SK-N-SH (cell line): Measurements from ENCODE around the gene TTC39C. TPM values are rescaled to one million over a fixed set of nuclear protein-coding genes. Genes with fewer than 3 reads are reported as not detected.

Source experiments
- CTCF ChIA-PET: fragments of 300-600, 350-600 bp; formaldehyde crosslinking; extraction: SDS; loops from one replicate; lab custom pipeline; 2021; lab: Yijun Ruan, JAX
- POLR2A ChIA-PET: fragments of 350-600 bp; sonication (Branson Sonifier 250); formaldehyde crosslinking; extraction: SDS; loops from one replicate; lab custom pipeline; 2020; ENCODE audit warnings: antibody characterized with exemption, inconsistent platforms; lab: Yijun Ruan, JAX
- DNase-seq: peaks from one replicate; pipeline ENCODE4 v3.0.0; 2012
- H2AFZ ChIP-seq: fragments of 200-600 bp; sonication (generic); 2 replicates; pipeline ENCODE4 v1.8.1; 2016; ENCODE audit warnings: antibody characterized with exemption, mild to moderate bottlenecking, low read depth
- H3F3A ChIP-seq: fragments of 200-600 bp; sonication (generic); replicated peaks from 2 replicates; pipeline ENCODE3; 2016; ENCODE audit warnings: antibody characterized with exemption, mild to moderate bottlenecking; ENCODE audit not compliant: insufficient read depth
- H3K27ac ChIP-seq, 2 experiments: fragments of 200-500 bp in 1 of 2; fragments of 200-600 bp in 1 of 2; sonication (Bioruptor generic) in 1 of 2; sonication (generic), shearing (Covaris generic) in 1 of 2; 2 replicates each; pipeline versions ENCODE4 v1.5.1 to v1.6.1; 2014 to 2016; ENCODE audit warnings: low read depth in 2 of 2, inconsistent platforms in 1 of 2, low read length in 1 of 2, mild to moderate bottlenecking in 1 of 2, mixed read lengths in 1 of 2
- H3K27me3 ChIP-seq: fragments of 200-600 bp; sonication (generic), shearing (Covaris generic); 2 replicates; pipeline ENCODE4 v1.6.1; 2016; ENCODE audit warnings: mixed run types; ENCODE audit not compliant: insufficient read depth
- H3K36me3 ChIP-seq, 2 experiments: fragments of 200-500 bp in 1 of 2; fragments of 200-600 bp in 1 of 2; sonication (Bioruptor generic) in 1 of 2; sonication (generic) in 1 of 2; replicated peaks in 1 of 2; 2 replicates each; pipeline versions ENCODE3 to v1.5.1; 2014 to 2016; ENCODE audit warnings: low read length in 1 of 2, mild to moderate bottlenecking in 1 of 2; ENCODE audit not compliant: insufficient read depth in 2 of 2, control insufficient read depth in 1 of 2
- H3K4me1 ChIP-seq, 2 experiments: fragments of 200-500 bp in 1 of 2; fragments of 200-600 bp in 1 of 2; sonication (Bioruptor generic) in 1 of 2; sonication (generic), shearing (Covaris generic) in 1 of 2; 2 replicates each; pipeline versions ENCODE4 v1.5.1 to v1.6.1; 2014 to 2016; ENCODE audit warnings: low read depth in 1 of 2, low read length in 1 of 2, mixed run types in 1 of 2; ENCODE audit not compliant: insufficient read depth in 2 of 2, control insufficient read depth in 1 of 2
- H3K4me2 ChIP-seq: fragments of 200-600 bp; sonication (generic), shearing (Covaris generic); 2 replicates; pipeline ENCODE4 v1.6.1; 2017; ENCODE audit warnings: mixed run types
- H3K4me3 ChIP-seq, 2 experiments: fragments of 200-500 bp in 1 of 2; fragments of 200-600 bp in 1 of 2; sonication (Bioruptor generic) in 1 of 2; sonication (generic), shearing (Covaris generic) in 1 of 2; 2 replicates each; pipeline versions ENCODE4 v1.5.1 to v1.8.1; 2014 to 2016; ENCODE audit warnings: low read depth in 2 of 2, inconsistent platforms in 1 of 2, low read length in 1 of 2, mild to moderate bottlenecking in 1 of 2, mixed read lengths in 1 of 2, moderate library complexity in 1 of 2
- H3K79me2 ChIP-seq: fragments of 200-600 bp; sonication (generic); 2 replicates; pipeline ENCODE4 v1.8.1; 2017; ENCODE audit warnings: mild to moderate bottlenecking; ENCODE audit not compliant: insufficient read depth
- H3K9ac ChIP-seq: fragments of 200-600 bp; sonication (generic); 2 replicates; pipeline ENCODE4 v1.6.1; 2017; ENCODE audit warnings: mixed run types
- H3K9me2 ChIP-seq: fragments of 200-600 bp; sonication (generic); 2 replicates; pipeline ENCODE4 v1.6.1; 2017; ENCODE audit warnings: mixed run types
- H3K9me3 ChIP-seq: fragments of 200-600 bp; sonication (generic); 2 replicates; pipeline ENCODE4 v1.6.1; 2017; ENCODE audit warnings: mixed run types, mild to moderate bottlenecking, moderate library complexity
- H4K20me1 ChIP-seq: fragments of 200-600 bp; sonication (generic); 2 replicates; pipeline ENCODE4 v1.6.1; 2017; ENCODE audit warnings: mild to moderate bottlenecking, mixed run types; ENCODE audit not compliant: insufficient read depth
- ELF1 ChIP-seq: IDR thresholded peaks from 2 replicates; pipeline ENCODE4 v1.4.0; 2012
- GATA2 ChIP-seq: sonication (generic); formaldehyde crosslinking; IDR thresholded peaks from 2 replicates; pipeline ENCODE4 v1.5.0; 2020; ENCODE audit warnings: mild to moderate bottlenecking, missing genetic modification reagents
- NFIC ChIP-seq: IDR thresholded peaks from 2 replicates; pipeline ENCODE4 v1.4.0; 2012; ENCODE audit warnings: borderline replicate concordance
- PBX3 ChIP-seq: IDR thresholded peaks from 2 replicates; pipeline ENCODE4; 2012
- POLR2AphosphoS5 ChIP-seq: IDR thresholded peaks from 2 replicates; pipeline ENCODE4 v1.6.1; 2012; ENCODE audit warnings: low read depth, low read length
- RAD21 ChIP-seq: IDR thresholded peaks from 2 replicates; pipeline ENCODE4 v1.6.1; 2012; ENCODE audit warnings: mild to moderate bottlenecking, low read length
- REST ChIP-seq: IDR thresholded peaks from 2 replicates; pipeline ENCODE4 v1.6.1; 2012; ENCODE audit warnings: mild to moderate bottlenecking, low read depth, low read length, moderate library complexity
- RFX5 ChIP-seq: IDR thresholded peaks from 2 replicates; pipeline ENCODE4 v1.6.1; 2012; ENCODE audit warnings: mild to moderate bottlenecking, improper control_type of control experiment, low read length
- SIN3A ChIP-seq: IDR thresholded peaks from 2 replicates; pipeline ENCODE4 v1.6.1; 2012; ENCODE audit warnings: low read depth, mild to moderate bottlenecking, low read length, moderate library complexity, borderline replicate concordance
- SMC3 ChIP-seq: IDR thresholded peaks from 2 replicates; pipeline ENCODE4 v1.6.1; 2012; ENCODE audit warnings: low read depth, low read length, improper control_type of control experiment
- TCF12 ChIP-seq: IDR thresholded peaks from 2 replicates; pipeline ENCODE4 v1.4.0; 2012
- USF2 ChIP-seq: fragments of 150-350 bp; IDR thresholded peaks from 2 replicates; pipeline ENCODE4 v1.6.1; 2017; ENCODE audit warnings: antibody characterized with exemption, low read length, low read depth, borderline replicate concordance
- WGBS: methylation state at CpG from one replicate; pipeline ENCODE4 v1.1.6; 2017; ENCODE audit warnings: low lambda C conversion rate; 5-methylcytosine and 5-hydroxymethylcytosine counted together
- polyA plus RNA-seq, 3 experiments: library from polyadenylated mRNA; depleted of rRNA; stranded (reverse); fragments of >200 nt; gene quantifications; 2 replicates each; pipeline ENCODE4 v1.2.3, GENCODE V29; 2012

TTC39C gene
- polyA plus RNA-seq, 1 of the 3 experiments (the other 2 are of a cell fraction): 8.6 TPM

- TF ChIP-seq REST: no peak
- no peak for TF ChIP-seq RFX5
- TF ChIP-seq TCF12: peak; percentile 35; the same call in 1 of the 2 replicates
- peak; percentile 10; the same call in 1 of the 2 replicates for TF ChIP-seq NFIC
- no peak for TF ChIP-seq USF2
- peak; percentile 28; the same call in 1 of the 2 replicates for TF ChIP-seq POLR2AphosphoS5
- no peak for TF ChIP-seq ELF1
- no peak for TF ChIP-seq RAD21
- no peak for TF ChIP-seq SMC3
- TF ChIP-seq PBX3: no peak
- TF ChIP-seq GATA2 (CRISPR knock-in tag): no peak
Observed at GRCh38 chr18:23982155-23983079, 32.1 kb upstream of the TTC39C start (continued).

- TF ChIP-seq REST (peak; percentile 20; the same call in 1 of the 2 replicates), SIN3A (no peak)
- no peak overlapping the region for H3K4me3 ChIP-seq
- no peaks in the 10 kb centered on the region for H3K36me3 ChIP-seq
- H3K9me3 ChIP-seq: no peaks in the 10 kb centered on the region
- H3K27me3 ChIP-seq: no peaks in the 10 kb centered on the region
- H3K9me2 ChIP-seq: no peaks in the 10 kb centered on the region
- H3K79me2 ChIP-seq: no peaks in the 10 kb centered on the region
- no peak overlapping the region; the same call in 1 of the 2 replicates for H3K4me2 ChIP-seq
- H3K9ac ChIP-seq: no peak overlapping the region; the same call in 1 of the 2 replicates
- peak overlapping the region; percentile 88 for H2AFZ ChIP-seq
- H3F3A ChIP-seq: peaks cover 5% of the 10 kb centered on the region
- 80% methylated on average over 3 of the region's 3 CpGs for WGBS
- no peak for DNase-seq
- H3K27ac ChIP-seq: no peak overlapping the region
- H4K20me1 ChIP-seq: no peaks in the 10 kb centered on the region
- CTCF ChIA-PET: interaction anchor here (0.8 to 1.7 kb wide), 5 partner anchors 9 to 93 kb away, joined by 3 to 4 read pairs (median 3); no protein-coding TSS in a partner anchor
- POLR2A ChIA-PET: no interaction called here
- H3K4me1 ChIP-seq: peaks cover 3 to 15% of the 10 kb centered on the region in 2 experiments; a peak in 2 of 4 replicates
Observed at GRCh38 chr18:23983112-23983511, 31.4 kb upstream of the TTC39C start.
